Breast epithelium (tissue), 3 donors: ENCODE data around the gene CDON.

Experiments used
- CTCF ChIP-seq, 3 donors: fragments of 450-650 bp; IDR thresholded peaks; one replicate each; pipeline ENCODE4 v1.5.1; 2016 to 2017; ENCODE audit warnings: antibody characterized with exemption in 3 of 3, mild to moderate bottlenecking in 3 of 3, moderate library complexity in 3 of 3
- POLR2AphosphoS5 ChIP-seq, 3 donors: sonication (generic); formaldehyde crosslinking; IDR thresholded peaks; one replicate each; pipeline ENCODE4 v1.6.1; 2017; ENCODE audit warnings: antibody characterized with exemption in 3 of 3

GRCh38 chr11:125956391-125957134, 106.1 kb downstream of the CDON start:
- TF ChIP-seq POLR2AphosphoS5 (IDR thresholded peaks at IDR 0.05) (peak in 1 of 3 donors; percentile 25), CTCF (IDR thresholded peaks at IDR 0.05) (no peak)
